GM23338 (cell line): Measurements from ENCODE around the gene KRTAP17-1. TPM values are rescaled to one million over a fixed set of nuclear protein-coding genes. Genes with fewer than 3 reads are reported as not detected.

Experiments
- ATAC-seq: fragments of 200-7000 bp; cut with Tn5 transposase; 3 replicates; pipeline ENCODE4 v1.9.1; 2020
- DNase-seq: peaks from one replicate; pipeline ENCODE4 v3.0.0-alpha.2; 2015; ENCODE audit warnings: low spot score
- H2AFZ ChIP-seq: fragments of 200-600 bp; sonication (generic); 2 replicates; pipeline ENCODE4 v1.8.0; 2016; ENCODE audit warnings: antibody characterized with exemption, mild to moderate bottlenecking, moderate library complexity
- H3F3A ChIP-seq: fragments of 200-600 bp; sonication (generic); replicated peaks from 2 replicates; pipeline ENCODE4 v1.8.0; 2017; ENCODE audit warnings: antibody characterized with exemption, mixed run types, low read depth
- H3K27ac ChIP-seq: fragments of 200-600 bp; sonication (generic); 2 replicates; pipeline ENCODE4 v1.6.1; 2016; ENCODE audit warnings: low read depth
- H3K27me3 ChIP-seq: fragments of 200-600 bp; sonication (generic); 2 replicates; pipeline ENCODE4 v1.8.0; 2016; ENCODE audit warnings: mild to moderate bottlenecking, mixed run types, moderate library complexity; ENCODE audit not compliant: insufficient read depth
- H3K36me3 ChIP-seq: fragments of 200-600 bp; sonication (generic); 2 replicates; pipeline ENCODE4 v1.8.0; 2016; ENCODE audit warnings: mild to moderate bottlenecking; ENCODE audit not compliant: insufficient read depth
- H3K4me1 ChIP-seq: fragments of 200-600 bp; sonication (generic); 2 replicates; pipeline ENCODE4 v1.8.0; 2016; ENCODE audit warnings: mild to moderate bottlenecking, moderate library complexity; ENCODE audit not compliant: insufficient read depth
- H3K4me2 ChIP-seq: fragments of 200-600 bp; sonication (generic); 2 replicates; pipeline ENCODE4 v1.7.1; 2017; ENCODE audit warnings: mixed run types
- H3K4me3 ChIP-seq: fragments of 200-600 bp; sonication (generic); 2 replicates; pipeline ENCODE4 v1.6.1; 2016; ENCODE audit warnings: mixed run types
- H3K79me2 ChIP-seq: fragments of 200-600 bp; sonication (generic); replicated peaks from 2 replicates; pipeline ENCODE4 v1.8.0; 2017; ENCODE audit warnings: mild to moderate bottlenecking; ENCODE audit not compliant: insufficient read depth
- H3K9me2 ChIP-seq: fragments of 200-600 bp; sonication (generic); 2 replicates; pipeline ENCODE4 v1.8.0; 2017; ENCODE audit not compliant: insufficient read depth
- H4K20me1 ChIP-seq: fragments of 200-600 bp; sonication (generic); replicated peaks from 2 replicates; pipeline ENCODE4 v1.8.0; 2017; ENCODE audit warnings: mild to moderate bottlenecking; ENCODE audit not compliant: insufficient read depth
- H3K27ac Mint-ChIP-seq: 2 replicates; pipeline ENCODE4 v1.8.0; 2020; ENCODE audit warnings: inconsistent platforms, mild to moderate bottlenecking, moderate library complexity, mixed read lengths
- H3K27me3 Mint-ChIP-seq: 3 replicates; pipeline ENCODE4 v1.8.0; 2022; ENCODE audit warnings: low read depth, mild to moderate bottlenecking, moderate library complexity, mixed read lengths, inconsistent platforms; ENCODE audit not compliant: insufficient read depth, poor library complexity
- H3K36me3 Mint-ChIP-seq: 3 replicates; pipeline ENCODE4 v1.8.0; 2021; ENCODE audit warnings: low read depth, mild to moderate bottlenecking, inconsistent platforms, moderate library complexity, mixed read lengths
- H3K4me1 Mint-ChIP-seq: 3 replicates; pipeline ENCODE4 v1.8.0; 2020; ENCODE audit warnings: mild to moderate bottlenecking, inconsistent platforms, mixed read lengths
- H3K4me3 Mint-ChIP-seq: 3 replicates; pipeline ENCODE4 v1.8.0; 2021; ENCODE audit warnings: moderate library complexity, mild to moderate bottlenecking, inconsistent platforms, mixed read lengths
- H3K9me3 Mint-ChIP-seq: 3 replicates; pipeline ENCODE4 v1.8.0; 2020; ENCODE audit warnings: moderate library complexity, mild to moderate bottlenecking, inconsistent platforms, mixed read lengths
- CTCF ChIP-seq, 2 experiments: fragments of 200-600 bp in 1 of 2; sonication (generic) in 1 of 2; conservative IDR thresholded peaks; 2 replicates each; pipeline versions ENCODE4 v1.5.1 to v1.6.1; 2016 to 2017; ENCODE audit warnings: antibody characterized with exemption in 2 of 2, low read depth in 2 of 2, mild to moderate bottlenecking in 2 of 2, moderate library complexity in 1 of 2
- ETS1 ChIP-seq: IDR thresholded peaks from 2 replicates; pipeline ENCODE4 v1.6.1; 2016; ENCODE audit warnings: antibody characterized with exemption
- EZH2 ChIP-seq: fragments of 200-600 bp; sonication (generic); IDR thresholded peaks from one replicate; pipeline ENCODE4 v1.8.0; 2017; ENCODE audit warnings: antibody characterized with exemption, mild to moderate bottlenecking, low read depth; ENCODE audit not compliant: unreplicated experiment
- NANOG ChIP-seq: IDR thresholded peaks from 2 replicates; pipeline ENCODE4 v1.6.1; 2016; ENCODE audit warnings: antibody characterized with exemption, borderline replicate concordance
- POLR2AphosphoS5 ChIP-seq: IDR thresholded peaks from 2 replicates; pipeline ENCODE4 v1.6.1; 2016; ENCODE audit warnings: antibody characterized with exemption, low read depth
- REST ChIP-seq: IDR thresholded peaks from one replicate; pipeline ENCODE4 v1.6.1; 2018; ENCODE audit warnings: antibody characterized with exemption; ENCODE audit not compliant: unreplicated experiment
- ZNF114 ChIP-seq: fragments of 250-450 bp; sonication (Bioruptor Pico); IDR thresholded peaks from 2 replicates; pipeline ENCODE4 v1.5.0; 2020; ENCODE audit warnings: mild to moderate bottlenecking, moderate library complexity
- ZNF331 ChIP-seq: fragments of 250-450 bp; sonication (Bioruptor Pico); IDR thresholded peaks from 2 replicates; pipeline ENCODE4 v1.5.0; 2020; ENCODE audit warnings: low read depth, mild to moderate bottlenecking, moderate library complexity
- polyA plus RNA-seq: library from polyadenylated mRNA; unstranded; fragments of >200 nt; fragmentation: Nextera tagmentation; extraction: Ambion mirVana; gene quantifications from 2 replicates; pipeline ENCODE4 v1.2.1, GENCODE V29; 2016
- total RNA-seq: library from RNA; depleted of rRNA; stranded (reverse); fragments of >200 nt; shearing (Covaris generic); gene quantifications from 2 replicates; pipeline ENCODE4 v1.2.3, GENCODE V29; 2014

The KRTAP17-1 gene
- total and polyA plus RNA-seq, 2 experiments from 2014 or later: not detected

- TF ChIP-seq ETS1 (no peak), POLR2AphosphoS5 (no peak)
Measured at GRCh38 chr17:41343029-41343428, 27.5 kb upstream of the KRTAP17-1 start (continued).

GRCh38 chr17:41340934-41341861 lies 25.7 kb upstream of the KRTAP17-1 start:
- Histone ChIP-seq H3K4me2 (no peak overlapping the region), H3K27ac (no peak overlapping the region), H2AFZ (no peak overlapping the region), H3K4me3 (no peak overlapping the region), H3K4me1 (no peaks in the 10 kb centered on the region), H4K20me1 (no peaks in the 10 kb centered on the region), H3K27me3 (no peaks in the 10 kb centered on the region), H3K36me3 (no peaks in the 10 kb centered on the region), H3F3A (no peaks in the 10 kb centered on the region), H3K79me2 (no peaks in the 10 kb centered on the region), H3K9me2 (peaks cover 4% of the 10 kb centered on the region; the same call in 1 of the 2 replicates)
- Mint-ChIP-seq H3K36me3 (no peaks in the 10 kb centered on the region; the same call in 2 of the 3 replicates), H3K27me3 (no peaks in the 10 kb centered on the region), H3K4me3 (no peak overlapping the region), H3K9me3 (peaks cover 24% of the 10 kb centered on the region), H3K4me1 (no peaks in the 10 kb centered on the region), H3K27ac (no peak overlapping the region)
- ATAC-seq: no peak
- no peak for TF ChIP-seq ZNF114 (CRISPR knock-in tag)
- no peak for TF ChIP-seq CTCF (conservative IDR thresholded peaks at IDR 0.05; ENCODE audit: low read depth in 2 of 2)
- no peak for TF ChIP-seq ZNF331 (CRISPR knock-in tag)
- TF ChIP-seq NANOG: no peak
- TF ChIP-seq POLR2AphosphoS5: no peak
- no peak for TF ChIP-seq EZH2
- no peak for TF ChIP-seq REST
- DNase-seq: no peak
